ENCODE results near the gene MARF1.
"Not testable (repeated sequence)": the region's sequence is repeated elsewhere in the genome, so short reads cannot be mapped to it uniquely, and the experiment has no call there.

Gene MARF1

DNA sequence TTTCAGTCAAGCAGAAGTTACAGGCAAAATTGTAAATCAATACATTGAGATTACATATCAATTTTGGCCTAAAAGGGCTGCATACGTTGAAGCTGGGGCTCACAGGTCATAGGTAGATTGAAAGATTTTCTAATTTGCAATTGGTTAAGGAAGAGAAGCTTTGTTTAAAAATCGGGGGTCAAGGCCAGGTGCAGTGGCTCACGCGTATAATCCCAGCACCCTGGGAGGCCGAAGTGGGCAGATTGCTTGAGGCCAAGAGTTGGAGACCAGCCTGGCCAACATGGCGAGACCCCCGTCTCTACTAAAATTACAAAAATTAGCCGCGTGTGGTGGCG, 68.4 kb downstream of the MARF1 start:
- no peak for DNase-seq (ENCODE audit: insufficient read length, low spot score)
- FAIRE-seq = no peak

DNA sequence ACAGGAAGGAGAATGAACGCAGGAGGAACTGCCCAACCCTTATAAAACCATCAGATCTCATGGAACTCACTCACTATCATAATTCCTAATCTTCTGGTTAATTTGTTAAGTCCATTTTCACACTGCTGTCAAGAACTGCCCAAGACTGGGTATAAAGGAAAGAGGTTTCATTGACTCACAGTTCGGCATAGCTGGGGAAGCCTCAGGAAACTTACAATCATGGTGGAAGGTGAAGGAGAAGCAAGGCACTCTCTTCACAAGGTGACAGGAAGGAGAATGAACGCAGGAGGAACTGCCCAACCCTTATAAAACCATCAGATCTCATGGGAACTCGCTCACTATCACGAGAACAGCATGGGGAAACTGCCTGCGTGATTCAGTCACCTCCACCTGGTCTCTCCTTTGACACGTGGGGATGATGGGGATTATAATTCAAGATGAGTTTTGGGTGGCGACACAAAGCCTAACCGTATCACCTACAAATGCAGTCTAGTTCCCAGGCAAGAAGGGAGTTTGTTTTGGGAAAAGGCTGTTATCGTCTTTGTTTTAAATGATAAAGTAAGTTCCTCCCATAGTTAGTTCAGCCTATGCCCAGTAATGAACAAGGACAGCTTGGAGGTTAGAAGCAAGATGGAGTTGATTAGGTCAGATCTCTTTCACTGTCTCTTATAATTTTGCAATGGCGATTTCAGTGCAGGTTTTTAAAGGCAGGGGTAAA, 68.9 kb downstream of the MARF1 start:
- not testable (repeated sequence) for FAIRE-seq; DNase-seq (ENCODE audit: insufficient read length, low spot score)

DNA sequence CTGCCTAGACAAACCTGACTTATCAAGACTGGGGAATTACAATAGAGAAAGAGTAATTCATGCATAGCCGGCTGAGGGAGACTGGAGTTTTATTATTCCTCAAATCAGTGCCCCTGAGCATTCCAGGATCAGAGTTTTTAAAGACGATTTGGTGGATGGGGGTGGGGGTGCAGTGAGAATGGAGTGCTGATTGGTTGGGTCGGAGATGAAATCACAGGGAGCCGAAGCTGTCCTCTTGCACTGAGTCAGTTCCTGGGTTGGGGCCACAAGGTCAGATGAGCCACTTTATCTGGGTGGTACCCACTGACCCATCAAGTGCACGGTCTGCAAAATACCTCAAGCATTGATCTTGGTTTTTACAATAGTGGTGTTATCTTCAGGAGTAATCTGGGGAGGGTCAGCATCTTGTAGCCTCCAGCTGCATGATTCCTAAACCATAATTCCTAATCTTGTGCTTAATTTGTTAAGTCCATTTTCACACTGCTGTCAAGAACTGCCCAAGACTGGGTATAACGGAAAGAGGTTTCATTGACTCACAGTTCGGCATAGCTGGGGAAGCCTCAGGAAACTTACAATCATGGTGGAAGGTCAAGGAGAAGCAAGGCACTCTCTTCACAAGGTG, 69.6 kb downstream of the MARF1 start:
- DNase-seq (ENCODE audit: insufficient read length, low spot score) (no peak), FAIRE-seq (no peak)

DNA sequence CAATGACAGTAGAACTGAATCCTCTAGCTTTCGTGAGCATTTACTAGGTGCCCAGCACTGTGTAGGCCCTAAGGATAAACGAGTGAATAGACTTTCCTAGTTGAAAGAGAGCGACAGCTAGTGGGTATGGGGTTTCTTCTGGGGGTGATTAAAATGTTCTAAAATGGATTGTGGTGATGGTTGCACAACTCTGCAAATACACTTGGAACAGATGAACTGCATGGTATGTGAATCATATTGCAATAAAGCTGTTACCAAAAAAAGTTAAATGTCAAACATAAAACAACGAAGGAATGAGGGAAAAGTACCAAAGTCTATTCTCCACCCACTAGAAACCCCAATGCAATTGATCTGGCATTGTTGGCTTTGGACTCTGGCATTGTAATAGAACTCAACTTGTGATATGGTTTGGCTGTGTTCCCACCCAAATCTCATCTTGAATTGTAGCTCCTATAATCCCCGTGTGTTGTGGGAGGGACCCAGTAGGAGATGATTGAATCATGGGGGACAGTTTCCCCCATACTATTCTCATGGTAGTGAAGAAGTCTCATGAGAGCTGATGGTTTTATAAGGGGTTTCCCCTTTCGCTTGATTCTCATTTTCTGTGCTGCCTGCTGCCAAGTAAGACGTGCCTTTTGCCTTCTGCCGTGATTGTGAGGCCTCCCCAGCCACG, 70.5 kb downstream of the MARF1 start:
- DNase-seq (ENCODE audit: insufficient read length, low spot score) (no peak), FAIRE-seq (no peak)

DNA sequence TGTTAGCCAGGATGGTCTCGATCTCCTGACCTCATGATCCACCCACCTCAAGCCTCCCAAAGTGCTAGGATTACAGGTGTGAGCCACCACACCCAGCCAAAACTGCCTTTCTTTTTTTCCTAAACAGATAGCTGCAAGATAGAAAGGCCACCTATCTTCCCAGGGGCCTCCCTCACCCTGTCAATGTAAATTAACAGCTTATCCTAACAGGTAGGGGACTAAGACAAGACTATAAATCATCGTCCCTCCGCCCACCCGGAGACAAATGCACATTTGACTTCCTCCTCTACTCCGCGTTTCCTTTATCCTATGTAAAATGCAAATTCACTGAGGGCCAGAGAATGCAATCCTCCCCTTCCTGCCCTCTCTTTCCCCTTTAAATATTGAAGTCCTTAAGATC, 71.4 kb downstream of the MARF1 start:
- no peak for FAIRE-seq
- DNase-seq (ENCODE audit: insufficient read length, low spot score) = no peak

DNA sequence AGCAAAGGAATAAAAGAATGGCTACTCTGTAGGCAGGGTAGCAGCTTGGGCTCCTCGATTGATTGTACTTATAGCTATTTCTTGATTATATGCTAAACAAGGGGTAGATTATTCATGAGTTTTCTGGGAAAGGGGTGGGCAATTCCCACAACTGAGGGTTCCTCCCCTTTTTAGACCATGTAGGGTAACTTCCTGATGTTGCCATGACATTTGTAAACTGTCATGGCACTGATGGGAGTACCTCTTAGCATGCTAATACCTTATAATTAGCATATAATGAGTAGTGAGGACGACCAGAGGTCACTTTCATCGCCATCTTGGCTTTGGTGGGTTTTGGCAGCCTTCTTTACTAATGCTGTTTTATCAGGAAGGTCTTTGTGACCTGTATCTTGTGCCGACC, 72.3 kb downstream of the MARF1 start:
- not testable (repeated sequence) for DNase-seq (ENCODE audit: insufficient read length, low spot score); FAIRE-seq

DNA sequence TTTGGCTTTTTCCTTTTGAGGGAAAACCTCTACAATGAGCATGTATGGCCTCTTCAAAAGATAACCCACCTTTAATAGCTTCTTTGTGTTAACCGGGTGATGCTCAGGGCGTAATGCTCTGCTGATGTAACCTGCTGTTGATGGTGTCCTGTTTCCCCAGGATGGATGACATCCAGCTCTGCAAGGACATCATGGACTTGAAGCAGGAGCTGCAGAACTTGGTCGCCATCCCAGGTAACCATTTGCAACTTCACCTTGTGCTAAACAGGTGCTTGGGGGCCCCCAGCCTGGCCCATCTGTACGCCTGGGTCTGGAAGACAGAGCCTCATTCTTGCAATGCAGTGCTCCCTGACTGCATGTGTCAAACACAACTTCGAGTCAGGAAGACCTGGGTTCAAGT, 75.1 kb downstream of the MARF1 start:
- FAIRE-seq (no peak), DNase-seq (ENCODE audit: insufficient read length, low spot score) (no peak)

DNA sequence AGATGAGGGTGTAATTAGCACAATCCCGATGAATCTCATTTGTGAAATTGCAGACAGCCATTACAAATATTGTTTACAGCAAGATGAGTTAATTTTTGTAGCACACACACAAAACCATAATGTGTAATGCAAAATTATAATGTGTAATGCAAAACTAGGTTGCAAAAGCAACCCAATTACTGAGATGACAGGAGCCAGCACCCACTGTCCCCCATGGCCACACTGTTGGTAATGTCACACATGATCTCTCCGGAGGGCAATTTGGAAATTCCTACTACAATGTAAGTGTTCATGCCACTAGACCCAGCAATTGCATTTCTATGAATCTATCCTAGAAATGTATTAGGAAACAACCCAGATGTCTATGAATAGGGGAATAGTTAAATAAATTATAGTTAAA, 76.9 kb downstream of the MARF1 start:
- FAIRE-seq = no peak
- DNase-seq (ENCODE audit: insufficient read length, low spot score) = no peak

DNA sequence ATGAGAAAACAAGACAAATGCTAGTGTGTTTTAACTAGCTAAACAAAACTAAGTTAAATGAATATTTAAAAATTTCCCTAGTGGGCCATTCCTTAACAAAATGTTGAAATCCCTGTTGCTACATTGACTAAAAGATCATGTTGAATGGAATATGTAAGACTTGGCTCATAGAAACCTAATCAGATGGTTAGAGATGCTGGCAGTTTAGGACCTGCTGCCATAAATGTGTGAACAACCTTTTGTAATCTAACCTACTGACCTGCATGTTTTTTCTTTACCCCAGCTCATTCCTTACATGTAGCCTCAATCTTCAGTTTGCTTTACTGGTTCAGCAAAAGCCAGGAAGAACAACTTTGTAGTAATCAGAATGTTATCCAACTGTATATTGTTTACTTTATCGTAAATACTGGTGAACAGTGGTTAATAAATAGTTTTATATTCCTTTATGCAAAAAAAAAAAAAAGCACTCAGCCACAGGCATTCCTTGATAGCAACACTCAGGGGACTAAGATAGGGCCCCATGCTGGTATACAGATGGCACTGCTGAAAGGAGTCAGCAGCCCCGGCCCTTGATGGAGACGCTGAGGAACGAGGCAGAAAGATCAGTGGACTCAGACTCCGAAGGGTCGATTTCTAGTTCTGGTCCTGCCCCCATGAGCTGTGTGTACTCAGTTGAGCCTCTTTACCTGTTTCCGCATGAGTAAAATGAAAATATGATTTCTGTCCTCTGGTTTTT, 78.2 kb downstream of the MARF1 start:
- DNase-seq (ENCODE audit: insufficient read length, low spot score) = no peak
- no peak for FAIRE-seq

DNA sequence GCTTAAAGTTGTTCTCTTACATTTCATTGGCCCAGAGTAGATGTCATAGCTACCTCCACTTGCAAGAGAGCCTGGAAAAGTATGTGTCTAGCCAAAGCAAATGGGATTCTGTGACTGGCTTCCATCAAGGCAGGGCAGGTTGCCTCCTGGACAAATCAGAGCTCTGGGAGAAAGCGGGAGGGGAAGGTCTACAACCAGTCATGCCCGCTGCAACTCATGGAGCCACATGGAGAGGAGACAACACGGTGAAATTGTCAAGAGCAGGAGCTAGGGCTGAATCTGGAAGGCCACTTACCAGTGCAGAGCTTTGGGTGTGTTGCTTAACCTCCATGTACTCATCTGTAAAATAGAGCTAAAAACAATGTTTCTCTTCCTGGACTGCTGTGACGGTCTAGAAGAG, 83.8 kb downstream of the MARF1 start:
- no peak for DNase-seq (ENCODE audit: insufficient read length, low spot score)
- no peak for FAIRE-seq

DNA sequence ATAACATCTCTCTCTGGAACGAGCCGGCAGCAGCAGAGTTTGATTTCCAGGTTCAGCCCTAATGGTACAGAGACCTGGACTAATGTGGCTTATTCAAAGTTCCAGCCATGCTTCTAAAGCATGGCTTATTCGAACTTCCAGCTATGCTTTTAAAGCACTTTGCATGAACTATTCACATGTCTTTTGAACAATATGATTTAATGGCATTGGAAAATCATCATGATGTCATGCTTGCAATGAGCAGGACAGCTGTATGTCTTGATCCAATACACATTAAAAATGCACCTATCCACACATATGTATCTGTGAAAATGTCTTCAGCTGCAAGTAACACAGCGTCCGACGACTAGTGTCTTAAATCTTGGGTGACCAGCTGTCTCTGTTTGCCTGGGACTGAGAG, 85.7 kb downstream of the MARF1 start:
- no peak for FAIRE-seq
- DNase-seq (ENCODE audit: insufficient read length, low spot score) = no peak

DNA sequence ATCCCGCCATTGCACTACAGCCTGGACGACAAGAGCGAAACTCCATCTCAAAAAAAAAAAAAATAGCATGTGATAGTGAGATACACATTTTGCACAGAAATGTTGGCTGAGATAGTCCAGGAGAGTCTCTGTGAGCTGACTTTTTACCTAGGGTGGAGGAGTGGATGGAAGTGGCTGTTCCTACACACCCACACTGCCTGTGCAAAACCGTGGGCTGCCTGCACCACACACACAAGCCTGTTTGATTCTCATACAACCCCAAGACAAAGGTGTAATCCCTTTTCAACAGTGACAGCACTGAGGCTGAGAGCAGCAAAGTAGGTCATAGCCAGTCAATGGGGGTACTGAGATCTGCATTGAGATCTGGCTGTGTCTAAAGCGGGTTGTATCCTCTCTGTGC, 86.8 kb downstream of the MARF1 start:
- no peak for DNase-seq (ENCODE audit: insufficient read length, low spot score)
- no peak for FAIRE-seq

DNA sequence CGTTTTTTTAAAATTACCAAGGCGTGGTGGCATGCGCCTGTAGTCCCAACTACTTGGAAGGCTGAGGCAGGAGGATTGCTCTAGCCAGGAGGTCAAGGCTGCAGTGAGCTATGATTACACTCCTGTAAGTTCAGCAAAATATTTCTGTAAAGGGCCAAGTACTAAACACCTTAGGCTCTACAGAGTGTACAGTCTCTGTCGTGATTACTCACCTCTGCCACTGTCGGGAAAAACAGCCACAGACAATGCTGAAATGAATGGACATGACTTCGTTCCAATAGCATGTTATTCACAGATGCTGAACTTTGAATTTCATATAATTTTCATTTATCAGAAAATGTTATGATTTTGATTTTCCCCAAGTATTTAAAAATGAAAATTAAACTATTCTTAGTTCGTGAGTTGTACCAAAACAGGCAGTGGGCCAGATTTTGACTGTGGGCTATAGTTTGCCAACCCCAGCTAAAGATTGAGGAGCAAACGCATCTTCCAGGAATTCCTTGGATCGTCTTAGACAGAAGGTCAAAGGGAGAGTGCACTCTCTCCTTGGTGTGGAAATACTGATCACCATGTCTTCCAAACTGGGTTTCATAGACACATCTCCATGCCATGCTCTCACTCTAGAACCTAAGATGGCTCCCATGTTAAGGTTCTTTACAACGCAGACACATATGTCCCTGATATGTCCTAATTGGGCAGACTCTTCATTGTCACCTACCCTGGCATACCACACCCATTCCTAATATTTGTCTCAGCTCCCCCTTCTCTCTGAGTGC, 89.5 kb downstream of the MARF1 start:
- no peak for DNase-seq (ENCODE audit: insufficient read length, low spot score)
- no peak for FAIRE-seq

DNA sequence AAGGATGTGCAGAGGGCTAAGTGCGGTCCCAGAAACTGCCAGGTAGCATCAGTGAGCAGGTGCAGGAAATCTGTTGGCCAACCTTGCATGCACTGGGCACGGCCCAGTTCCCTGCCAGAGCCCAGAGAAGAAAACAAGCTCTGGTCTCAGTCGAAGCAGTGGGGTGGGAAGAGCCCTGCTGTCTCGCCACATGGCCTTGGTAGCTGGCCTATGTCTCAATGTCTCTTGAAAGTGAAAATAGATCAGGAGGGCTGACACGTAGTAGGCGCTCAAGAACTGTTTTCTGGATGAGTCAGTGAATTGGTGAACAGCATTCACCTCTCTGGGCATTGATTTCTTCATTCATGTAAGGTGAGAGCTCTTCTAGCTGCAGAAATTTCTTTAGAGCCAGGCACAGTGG, 90.4 kb downstream of the MARF1 start:
- FAIRE-seq (no peak), DNase-seq (ENCODE audit: insufficient read length, low spot score) (no peak)

DNA sequence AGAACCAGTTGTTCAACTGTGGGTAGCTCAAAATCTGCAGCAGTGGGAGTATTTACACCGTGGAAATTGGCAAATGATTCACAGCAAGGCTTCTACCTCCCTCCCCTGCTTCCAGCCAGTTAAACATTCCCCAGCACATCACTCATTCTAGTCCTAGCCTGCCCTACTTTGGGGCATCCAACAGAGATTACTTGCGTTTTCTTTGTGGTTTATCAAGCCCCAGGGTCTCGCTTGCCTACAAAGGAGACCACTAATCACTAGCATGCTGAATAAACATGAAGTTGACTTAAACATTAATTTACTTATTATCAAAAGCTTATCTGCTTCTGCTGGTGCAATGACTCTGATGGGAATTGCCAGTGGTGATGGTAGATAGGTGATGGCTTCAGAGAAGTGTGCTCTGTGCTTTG, 94.5 kb downstream of the MARF1 start:
- FAIRE-seq = no peak
- no peak for DNase-seq (ENCODE audit: insufficient read length, low spot score)

DNA sequence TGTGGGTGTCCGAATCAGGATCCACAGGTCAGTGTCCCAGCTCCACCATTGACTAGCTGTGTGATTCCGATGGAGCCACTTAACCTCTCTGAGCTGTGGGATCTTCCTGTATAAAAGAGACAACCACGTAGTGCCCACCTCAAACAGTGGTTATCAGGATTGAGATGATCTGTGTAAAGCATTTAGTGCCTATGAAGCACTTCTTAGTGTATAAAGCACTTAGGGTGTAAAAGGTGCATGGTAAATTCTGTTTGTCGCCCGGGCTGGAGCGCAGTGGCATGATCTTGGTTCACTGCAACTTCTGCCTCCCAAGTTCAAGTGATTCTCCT, 95.2 kb downstream of the MARF1 start:
- FAIRE-seq = no peak

DNA sequence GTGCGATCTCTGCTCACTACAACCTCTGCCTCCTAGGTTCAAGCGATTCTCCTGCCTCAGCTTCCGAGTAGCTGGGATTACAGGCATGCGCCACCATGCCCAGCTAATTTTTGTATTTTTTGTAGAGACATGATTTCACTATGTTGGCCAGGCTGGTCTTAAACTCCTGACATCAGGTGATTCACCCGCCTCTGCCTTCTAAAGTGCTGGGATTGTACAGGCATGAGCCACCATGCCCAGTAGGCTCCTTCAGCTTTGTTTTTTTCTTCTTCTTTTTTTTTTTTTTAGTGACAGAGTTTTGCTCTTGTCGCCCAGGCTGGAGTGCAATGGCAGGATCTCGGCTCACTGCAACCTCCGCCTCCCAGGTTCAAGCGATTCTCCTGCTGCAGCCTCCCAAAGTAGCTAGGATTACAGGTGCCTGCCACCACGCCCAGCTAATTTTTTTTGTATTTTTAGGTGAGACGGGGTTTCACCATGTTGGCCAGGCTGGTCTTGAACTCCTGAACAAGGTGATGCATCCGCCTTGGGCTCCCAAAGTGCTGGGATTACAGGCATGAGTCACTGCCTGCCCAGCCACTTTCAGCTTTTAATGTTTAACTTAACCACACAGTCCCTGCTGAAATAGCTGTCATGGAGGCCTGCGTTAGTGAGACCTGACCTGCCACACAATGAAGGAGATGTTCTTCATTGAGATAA, 95.7 kb downstream of the MARF1 start:
- FAIRE-seq; DNase-seq (ENCODE audit: insufficient read length, low spot score): not testable (repeated sequence)

More for the DNA sequence above, 95.2 kb downstream of the MARF1 start:
- DNase-seq (ENCODE audit: insufficient read length, low spot score) = no peak

DNA sequence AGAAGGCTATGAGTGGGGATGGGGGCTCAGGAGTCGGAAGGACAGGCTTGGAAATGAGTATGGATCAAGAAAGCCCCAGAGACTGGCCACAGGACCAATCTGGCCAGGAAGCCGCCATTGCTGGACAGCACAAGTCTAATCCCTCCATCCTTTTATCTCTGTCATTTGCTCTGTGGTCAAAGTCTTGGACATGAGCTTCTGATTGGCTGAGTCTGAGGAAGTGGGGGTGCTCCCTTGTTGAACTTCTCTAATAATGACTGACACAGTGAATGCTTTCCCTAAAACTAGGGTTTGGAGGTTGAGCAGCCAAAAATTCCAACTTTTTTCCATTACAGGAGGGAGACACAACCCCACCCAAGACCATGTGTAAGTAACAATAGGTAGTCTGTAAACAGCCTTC, 97.4 kb downstream of the MARF1 start:
- no peak for FAIRE-seq

DNA sequence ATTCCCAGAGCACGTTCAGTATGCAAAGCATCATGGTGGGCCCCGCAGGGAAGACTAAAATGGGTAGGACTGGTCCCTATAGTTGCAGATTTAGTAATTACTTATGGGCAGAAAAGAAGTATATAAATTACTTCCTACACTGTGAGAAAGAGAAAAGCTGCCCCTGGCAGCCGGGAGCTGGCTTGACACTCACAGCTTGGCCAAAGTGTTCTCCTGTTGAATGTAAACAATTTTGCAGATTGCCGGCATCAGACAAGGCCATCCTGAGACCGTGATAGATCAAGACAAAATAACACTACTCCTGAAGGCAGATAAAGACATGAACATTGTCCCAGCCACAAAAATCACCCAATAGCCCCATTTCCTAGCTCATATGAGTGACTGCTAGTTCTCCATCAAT, 98.5 kb downstream of the MARF1 start:
- FAIRE-seq (no peak), DNase-seq (ENCODE audit: insufficient read length, low spot score) (no peak)

More for the DNA sequence above, 97.4 kb downstream of the MARF1 start:
- DNase-seq (ENCODE audit: insufficient read length, low spot score) = no peak
